K562 (cell line): Measurements from ENCODE around the gene HAT1. TPM values are rescaled to one million over a fixed set of nuclear protein-coding genes. Genes with fewer than 3 reads are reported as not detected.

Source experiments
- BRD4 ChIP-seq: fragments of 200-600 bp; sonication (generic); IDR thresholded peaks from 2 replicates; pipeline ENCODE4 v1.6.1; 2017; ENCODE audit warnings: inconsistent platforms
- E2F3 ChIP-seq: fragments of 250-450 bp; sonication (Bioruptor Pico); IDR thresholded peaks from 2 replicates; pipeline ENCODE4 v1.4.0; 2020; ENCODE audit warnings: mild to moderate bottlenecking
- ESRRA ChIP-seq: fragments of 450-650 bp; IDR thresholded peaks from 2 replicates; pipeline ENCODE4 v1.6.1; 2014; ENCODE audit warnings: low read depth, mild to moderate bottlenecking, moderate library complexity, borderline replicate concordance
- ETV1 ChIP-seq: fragments of 450-650 bp; conservative IDR thresholded peaks from 2 replicates; pipeline ENCODE4 v1.6.1; 2016; ENCODE audit warnings: missing genetic modification characterization, control low read depth, low read depth, missing compliant biosample characterization
- ETV5 ChIP-seq: sonication (generic); formaldehyde crosslinking; IDR thresholded peaks from 2 replicates; pipeline ENCODE4 v1.4.0; 2020; ENCODE audit warnings: low read depth, mild to moderate bottlenecking, missing genetic modification reagents
- ETV6 ChIP-seq, 3 experiments: fragments of 150-350 bp in 1 of 3; sonication (generic) in 1 of 3; formaldehyde crosslinking in 1 of 3; IDR thresholded peaks; 2 replicates each; pipeline versions ENCODE4 v1.6.1 to v1.8.0; 2014 to 2022; ENCODE audit warnings: borderline replicate concordance in 2 of 3, low read depth in 2 of 3, antibody characterized with exemption in 1 of 3, low read length in 1 of 3, mild to moderate bottlenecking in 1 of 3, missing genetic modification reagents in 1 of 3
- FOXJ2 ChIP-seq: fragments of 200-800 bp; sonication (Bioruptor generic); IDR thresholded peaks from 2 replicates; pipeline ENCODE4 v1.6.1; 2016; ENCODE audit warnings: missing genetic modification characterization, missing compliant biosample characterization
- JUNB ChIP-seq: fragments of 450-650 bp; formaldehyde crosslinking; conservative IDR thresholded peaks from 2 replicates; pipeline ENCODE4 v1.4.0; 2020; ENCODE audit warnings: mild to moderate bottlenecking
- KHSRP ChIP-seq: fragments of 450-650 bp; IDR thresholded peaks from 2 replicates; pipeline ENCODE4 v1.6.1; 2017
- MBD2 ChIP-seq: sonication (generic); IDR thresholded peaks from 2 replicates; pipeline ENCODE4 v1.6.1; 2016; ENCODE audit warnings: low read depth, borderline replicate concordance
- NR2C2 ChIP-seq, 2 experiments: fragments of 200-800 bp in 1 of 2; sonication (Bioruptor generic) in 1 of 2; sonication (generic) in 1 of 2; formaldehyde crosslinking in 1 of 2; IDR thresholded peaks; 2 replicates each; pipeline versions ENCODE4 v1.6.1 to v1.8.0; 2016 to 2022; ENCODE audit warnings: mild to moderate bottlenecking in 1 of 2, missing compliant biosample characterization in 1 of 2, missing genetic modification characterization in 1 of 2, missing genetic modification reagents in 1 of 2
- RB1 ChIP-seq: fragments of 450-650 bp; IDR thresholded peaks from 2 replicates; pipeline ENCODE4 v1.6.1; 2017; ENCODE audit warnings: low read depth, mild to moderate bottlenecking
- RBBP5 ChIP-seq: fragments of 200-600 bp; sonication (generic); IDR thresholded peaks from 2 replicates; pipeline ENCODE4 v1.6.1; 2012; ENCODE audit warnings: borderline replicate concordance, mild to moderate bottlenecking, low read length, control low read depth, inconsistent platforms; ENCODE audit not compliant: insufficient read depth, poor library complexity, severe bottlenecking
- SMAD4 ChIP-seq: fragments of 250-450 bp; sonication (Bioruptor Pico); conservative IDR thresholded peaks from 2 replicates; pipeline ENCODE4 v1.8.0; 2021; ENCODE audit warnings: inconsistent platforms, mild to moderate bottlenecking, moderate library complexity
- SNRNP70 ChIP-seq: fragments of 200-400 bp; formaldehyde crosslinking; optimal IDR thresholded peaks from 2 replicates; pipeline ENCODE3; 2017; ENCODE audit warnings: low read depth, low read length
- SOX6 ChIP-seq: fragments of 450-650 bp; IDR thresholded peaks from 2 replicates; pipeline ENCODE4 v1.6.1; 2014; ENCODE audit warnings: mild to moderate bottlenecking
- TCF3 ChIP-seq: sonication (generic); formaldehyde crosslinking; IDR thresholded peaks from 2 replicates; pipeline ENCODE4 v1.4.0; 2020; ENCODE audit warnings: mild to moderate bottlenecking, missing genetic modification reagents
- TCF7 ChIP-seq: sonication (generic); IDR thresholded peaks from 2 replicates; pipeline ENCODE4 v1.6.1; 2016; ENCODE audit warnings: antibody characterized with exemption, borderline replicate concordance
- ZNF41 ChIP-seq: fragments of 250-450 bp; sonication (Bioruptor Pico); conservative IDR thresholded peaks from 2 replicates; pipeline ENCODE4 v1.4.0; 2020; ENCODE audit warnings: mild to moderate bottlenecking
- polyA plus RNA-seq, 8 experiments: library from polyadenylated mRNA; depleted of rRNA in 4 of 8; stranded (reverse) in 5 of 8; unstranded in 3 of 8; fragments of >200 nt; fragmentation: Nextera tagmentation in 2 of 8; fragmentation: Illumina TruSeq in 1 of 8; extraction: Ambion mirVana in 2 of 8; extraction: Trizol in 1 of 8; gene quantifications; 2 replicates each; pipeline versions ENCODE4 v1.2.1 to v1.2.3, GENCODE V29; 2011 to 2014; ENCODE audit warnings: inconsistent platforms in 1 of 8, missing spikeins in 1 of 8
- total RNA-seq, 7 experiments: library from RNA; depleted of rRNA in 6 of 7; stranded (reverse); fragments of >200 nt in 6 of 7; fragmentation: Illumina TruSeq in 2 of 7; extraction: Trizol in 2 of 7; gene quantifications; 2 replicates each; pipeline versions ENCODE4 v1.2.1 to v1.2.3, GENCODE V29; 2011 to 2021; ENCODE audit warnings: low replicate concordance in 1 of 7
- TF ChIP-seq, protein P1 (sequence below): fragments of 250-450 bp; sonication (Bioruptor Pico); IDR thresholded peaks from 2 replicates; pipeline ENCODE4 v1.8.0; 2021; ENCODE audit warnings: borderline replicate concordance, mild to moderate bottlenecking, moderate library complexity; ENCODE audit not compliant: poor library complexity, severe bottlenecking
- TF ChIP-seq, protein P2 (sequence below): fragments of 450-650 bp; formaldehyde crosslinking; IDR thresholded peaks from 2 replicates; pipeline ENCODE4 v1.4.0; 2020; ENCODE audit warnings: mild to moderate bottlenecking, moderate library complexity
- TF ChIP-seq, protein P3 (sequence below): sonication (generic); formaldehyde crosslinking; IDR thresholded peaks from 2 replicates; pipeline ENCODE4 v1.9.0; 2022; ENCODE audit warnings: mild to moderate bottlenecking, missing genetic modification reagents
- TF ChIP-seq, protein P4 (sequence below): fragments of 200-800 bp; sonication (Bioruptor generic); IDR thresholded peaks from 2 replicates; pipeline ENCODE4 v1.6.1; 2017; ENCODE audit warnings: missing genetic modification characterization, missing compliant biosample characterization

The HAT1 gene
- total and polyA plus RNA-seq, 9 of the 15 experiments (the other 6 are each of a cell fraction or from before 2014, with no cell fraction given): 125 to 384 (median 244) TPM

DNA sequence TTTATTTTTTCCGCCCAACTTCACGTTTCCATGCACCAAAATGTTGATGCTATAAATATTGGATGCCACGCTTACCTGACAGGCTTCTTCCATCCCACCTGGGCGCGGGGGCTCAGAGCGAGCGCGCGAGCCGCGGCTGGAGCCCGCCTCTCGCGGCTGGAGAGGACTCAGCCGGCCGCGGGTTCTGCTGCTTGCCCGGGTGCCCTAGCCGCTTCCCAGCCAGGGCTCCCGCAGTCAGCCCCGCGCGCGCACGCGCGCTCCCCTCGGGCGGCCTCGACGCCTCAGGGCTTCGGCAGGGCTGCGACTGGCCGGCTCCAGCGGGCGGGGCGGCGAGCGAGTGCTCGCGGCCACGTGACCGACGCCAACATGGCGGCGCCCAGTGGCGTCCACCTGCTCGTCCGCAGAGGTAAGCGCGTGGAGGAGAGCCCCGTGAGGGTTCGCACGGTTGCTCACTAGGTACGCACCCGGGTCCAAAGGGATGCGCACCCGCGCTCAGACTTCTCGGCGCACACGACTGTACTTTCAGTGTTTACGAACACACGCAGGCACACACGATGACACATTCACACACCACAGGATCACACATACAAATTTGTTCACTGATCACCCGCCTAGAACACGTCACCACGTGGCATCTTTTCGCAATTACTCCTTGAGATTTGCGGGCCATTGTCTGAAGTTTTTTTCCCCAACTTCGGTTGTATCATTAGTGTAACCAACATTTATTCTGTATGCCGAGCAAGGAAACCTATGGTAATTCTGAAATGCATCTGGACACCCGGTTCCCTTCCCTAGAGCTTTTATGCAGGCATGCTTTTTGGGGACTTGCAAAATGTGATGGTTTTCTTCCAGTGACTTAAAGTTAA, 77.6 kb downstream of the HAT1 start, which contains the start of gene METAP1D (continued):
- peak; percentile 81 for TF ChIP-seq FOXJ2 (tag)
- TF ChIP-seq RB1: peak; percentile 95
- peak; percentile 86 for TF ChIP-seq NR2C2 (CRISPR knock-in tag; IDR thresholded peaks at IDR 0.05)
- peak; percentile 66; the same call in 1 of the 2 replicates for TF ChIP-seq NR2C2 (tag; IDR thresholded peaks at IDR 0.05)
- TF ChIP-seq, protein P1, sequence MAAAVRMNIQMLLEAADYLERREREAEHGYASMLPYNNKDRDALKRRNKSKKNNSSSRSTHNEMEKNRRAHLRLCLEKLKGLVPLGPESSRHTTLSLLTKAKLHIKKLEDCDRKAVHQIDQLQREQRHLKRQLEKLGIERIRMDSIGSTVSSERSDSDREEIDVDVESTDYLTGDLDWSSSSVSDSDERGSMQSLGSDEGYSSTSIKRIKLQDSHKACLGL (CRISPR knock-in tag): peak; percentile 100
- no peak for TF ChIP-seq JUNB (CRISPR knock-in tag)
- TF ChIP-seq, protein P2, sequence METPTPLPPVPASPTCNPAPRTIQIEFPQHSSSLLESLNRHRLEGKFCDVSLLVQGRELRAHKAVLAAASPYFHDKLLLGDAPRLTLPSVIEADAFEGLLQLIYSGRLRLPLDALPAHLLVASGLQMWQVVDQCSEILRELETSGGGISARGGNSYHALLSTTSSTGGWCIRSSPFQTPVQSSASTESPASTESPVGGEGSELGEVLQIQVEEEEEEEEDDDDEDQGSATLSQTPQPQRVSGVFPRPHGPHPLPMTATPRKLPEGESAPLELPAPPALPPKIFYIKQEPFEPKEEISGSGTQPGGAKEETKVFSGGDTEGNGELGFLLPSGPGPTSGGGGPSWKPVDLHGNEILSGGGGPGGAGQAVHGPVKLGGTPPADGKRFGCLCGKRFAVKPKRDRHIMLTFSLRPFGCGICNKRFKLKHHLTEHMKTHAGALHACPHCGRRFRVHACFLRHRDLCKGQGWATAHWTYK: peak; percentile 40; the same call in 1 of the 2 replicates
- no peak for TF ChIP-seq SNRNP70
- TF ChIP-seq, protein P3, sequence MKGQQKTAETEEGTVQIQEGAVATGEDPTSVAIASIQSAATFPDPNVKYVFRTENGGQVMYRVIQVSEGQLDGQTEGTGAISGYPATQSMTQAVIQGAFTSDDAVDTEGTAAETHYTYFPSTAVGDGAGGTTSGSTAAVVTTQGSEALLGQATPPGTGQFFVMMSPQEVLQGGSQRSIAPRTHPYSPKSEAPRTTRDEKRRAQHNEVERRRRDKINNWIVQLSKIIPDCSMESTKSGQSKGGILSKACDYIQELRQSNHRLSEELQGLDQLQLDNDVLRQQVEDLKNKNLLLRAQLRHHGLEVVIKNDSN (CRISPR knock-in tag): peak; percentile 97
- peak; percentile 72 for TF ChIP-seq SOX6
- TF ChIP-seq, protein P4, sequence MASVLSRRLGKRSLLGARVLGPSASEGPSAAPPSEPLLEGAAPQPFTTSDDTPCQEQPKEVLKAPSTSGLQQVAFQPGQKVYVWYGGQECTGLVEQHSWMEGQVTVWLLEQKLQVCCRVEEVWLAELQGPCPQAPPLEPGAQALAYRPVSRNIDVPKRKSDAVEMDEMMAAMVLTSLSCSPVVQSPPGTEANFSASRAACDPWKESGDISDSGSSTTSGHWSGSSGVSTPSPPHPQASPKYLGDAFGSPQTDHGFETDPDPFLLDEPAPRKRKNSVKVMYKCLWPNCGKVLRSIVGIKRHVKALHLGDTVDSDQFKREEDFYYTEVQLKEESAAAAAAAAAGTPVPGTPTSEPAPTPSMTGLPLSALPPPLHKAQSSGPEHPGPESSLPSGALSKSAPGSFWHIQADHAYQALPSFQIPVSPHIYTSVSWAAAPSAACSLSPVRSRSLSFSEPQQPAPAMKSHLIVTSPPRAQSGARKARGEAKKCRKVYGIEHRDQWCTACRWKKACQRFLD: peak; percentile 90
- no peak for TF ChIP-seq ZNF41 (CRISPR knock-in tag)
- peak; percentile 98 for TF ChIP-seq RBBP5
- no peak for TF ChIP-seq ETV1
- TF ChIP-seq KHSRP: 0 out of 2 replicates have a peak, but pooled peaks have one; percentile 28
- peak; percentile 70; the same call in 1 of the 2 replicates for TF ChIP-seq TCF7
- TF ChIP-seq SMAD4: peak; percentile 78
- TF ChIP-seq ETV5 (CRISPR knock-in tag): peak; percentile 69; the same call in 1 of the 2 replicates
- peak; percentile 87; the same call in 1 of the 2 replicates for TF ChIP-seq BRD4
- TF ChIP-seq ETV6 (IDR thresholded peaks at IDR 0.05; ENCODE audit: borderline replicate concordance in 1 of 2, low read depth in 2 of 2, low read length in 1 of 2): no peak
- TF ChIP-seq ETV6 (CRISPR knock-in tag; IDR thresholded peaks at IDR 0.05; ENCODE audit: borderline replicate concordance): peak; percentile 85; the same call in 1 of the 2 replicates
- TF ChIP-seq MBD2: peak; percentile 60; the same call in 1 of the 2 replicates
- TF ChIP-seq E2F3: no peak
- TF ChIP-seq TCF3 (CRISPR knock-in tag): peak; percentile 46
- TF ChIP-seq ESRRA: peak; percentile 78
